Astrocyte of the spinal cord (primary cell): ENCODE results near the gene SERPINF2.
"Not testable (repeated sequence)": the region's sequence is repeated elsewhere in the genome, so short reads cannot be mapped to it uniquely, and the experiment has no call there.

ENCODE experiments used
- DNase-seq: peaks from one replicate; pipeline ENCODE4 v3.0.0; 2011; ENCODE audit warnings: low read depth, low spot score
- H3K4me3 ChIP-seq: 2 replicates; pipeline ENCODE4 v1.5.1; 2011; ENCODE audit warnings: low read depth, mild to moderate bottlenecking, low read length, moderate library complexity
- in situ Hi-C: cut with HindIII; loops from 2 replicates; pipeline ENCODE4 v1.10.0; 2017; ENCODE audit warnings: low sequenced_read_pairs
- TF ChIP-seq, protein P1 (sequence below): IDR thresholded peaks from 2 replicates; pipeline ENCODE4 v1.5.1; 2012; ENCODE audit warnings: low read depth, mild to moderate bottlenecking, low read length, inconsistent platforms

SERPINF2 gene

DNA sequence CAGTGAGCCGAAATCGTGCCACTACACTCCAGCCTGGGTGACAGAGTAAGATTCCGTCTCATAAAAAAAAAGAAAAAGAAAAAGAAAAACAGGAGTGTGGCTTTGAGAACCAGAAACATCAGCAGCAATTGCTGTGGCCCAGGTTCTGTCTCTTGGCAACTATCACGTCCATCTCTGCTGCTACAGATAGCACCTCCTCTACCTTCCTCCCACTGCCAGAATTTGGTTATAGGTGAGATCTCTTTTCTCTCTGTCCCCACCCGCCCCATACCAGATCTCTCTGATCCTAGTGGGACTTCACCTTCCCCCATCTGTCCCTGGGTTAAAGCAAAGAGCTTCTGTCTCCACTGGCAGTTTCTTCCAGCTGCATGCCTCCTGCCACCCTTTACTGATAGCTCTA is 35.6 kb upstream of the SERPINF2 start:
- no peak for DNase-seq
- TF ChIP-seq, protein P1, sequence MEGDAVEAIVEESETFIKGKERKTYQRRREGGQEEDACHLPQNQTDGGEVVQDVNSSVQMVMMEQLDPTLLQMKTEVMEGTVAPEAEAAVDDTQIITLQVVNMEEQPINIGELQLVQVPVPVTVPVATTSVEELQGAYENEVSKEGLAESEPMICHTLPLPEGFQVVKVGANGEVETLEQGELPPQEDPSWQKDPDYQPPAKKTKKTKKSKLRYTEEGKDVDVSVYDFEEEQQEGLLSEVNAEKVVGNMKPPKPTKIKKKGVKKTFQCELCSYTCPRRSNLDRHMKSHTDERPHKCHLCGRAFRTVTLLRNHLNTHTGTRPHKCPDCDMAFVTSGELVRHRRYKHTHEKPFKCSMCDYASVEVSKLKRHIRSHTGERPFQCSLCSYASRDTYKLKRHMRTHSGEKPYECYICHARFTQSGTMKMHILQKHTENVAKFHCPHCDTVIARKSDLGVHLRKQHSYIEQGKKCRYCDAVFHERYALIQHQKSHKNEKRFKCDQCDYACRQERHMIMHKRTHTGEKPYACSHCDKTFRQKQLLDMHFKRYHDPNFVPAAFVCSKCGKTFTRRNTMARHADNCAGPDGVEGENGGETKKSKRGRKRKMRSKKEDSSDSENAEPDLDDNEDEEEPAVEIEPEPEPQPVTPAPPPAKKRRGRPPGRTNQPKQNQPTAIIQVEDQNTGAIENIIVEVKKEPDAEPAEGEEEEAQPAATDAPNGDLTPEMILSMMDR: no peak
- H3K4me3 ChIP-seq: no peak overlapping the region
- in situ Hi-C loops: no loop called here

DNA sequence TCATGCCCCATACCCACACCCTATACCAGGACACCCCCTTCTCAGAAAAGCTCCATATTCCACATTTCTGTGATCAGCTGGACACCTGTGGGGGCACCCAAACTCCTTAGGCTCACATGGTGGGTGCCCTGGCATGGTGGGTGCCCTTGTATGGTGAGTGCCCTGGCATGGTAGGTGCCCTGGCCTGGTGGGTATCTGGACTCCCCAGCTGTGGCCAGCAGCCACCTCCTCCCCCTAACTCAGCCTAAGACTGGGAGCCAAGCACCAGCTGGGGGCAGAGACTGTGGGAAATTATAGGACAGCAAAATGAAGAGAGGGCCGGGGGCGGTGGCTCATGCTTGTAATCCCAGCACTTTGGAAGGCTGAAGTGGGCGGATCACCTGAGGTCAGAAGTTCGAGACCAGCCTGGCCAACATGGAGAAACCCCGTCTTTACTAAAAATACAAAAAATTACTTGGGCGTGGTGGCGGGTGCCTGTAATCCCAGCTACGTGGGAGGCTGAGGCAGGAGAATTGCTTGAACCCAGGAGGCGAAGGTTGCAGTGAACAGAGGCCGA is 33.8 kb upstream of the SERPINF2 start:
- DNase-seq, in situ Hi-C loops, H3K4me3 ChIP-seq: not testable (repeated sequence)

DNA sequence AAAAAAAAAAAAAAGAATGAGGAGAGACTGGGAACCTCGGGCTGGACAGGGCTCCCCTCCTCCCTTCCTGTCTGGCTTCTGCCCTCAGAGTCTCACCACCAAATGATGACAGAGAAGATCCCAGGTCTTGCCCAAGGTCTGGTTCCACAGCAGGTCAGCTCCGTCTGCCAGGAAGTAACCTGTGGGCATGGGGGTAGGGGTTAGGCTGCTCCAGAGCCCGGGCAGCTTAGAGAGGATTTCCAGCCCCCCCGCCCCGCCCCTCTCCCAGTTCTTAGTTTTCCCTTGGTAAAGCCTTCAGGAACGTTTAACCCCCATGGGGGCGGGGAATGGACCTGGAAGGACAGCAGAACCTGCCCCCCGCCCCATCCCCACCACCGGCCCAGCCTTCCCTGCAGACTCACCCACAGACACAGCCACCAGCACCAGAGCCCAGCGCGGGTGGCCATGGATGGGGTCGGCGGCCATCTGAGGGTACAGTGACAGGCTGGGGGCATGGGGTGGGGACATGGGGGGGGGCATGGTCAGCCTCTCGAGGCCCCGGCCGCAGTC is 33.2 kb upstream of the SERPINF2 start:
- peak overlapping the region; percentile 44 for H3K4me3 ChIP-seq
- no peak for DNase-seq
- TF ChIP-seq, protein P1: no peak
- in situ Hi-C loops: no loop called here

DNA sequence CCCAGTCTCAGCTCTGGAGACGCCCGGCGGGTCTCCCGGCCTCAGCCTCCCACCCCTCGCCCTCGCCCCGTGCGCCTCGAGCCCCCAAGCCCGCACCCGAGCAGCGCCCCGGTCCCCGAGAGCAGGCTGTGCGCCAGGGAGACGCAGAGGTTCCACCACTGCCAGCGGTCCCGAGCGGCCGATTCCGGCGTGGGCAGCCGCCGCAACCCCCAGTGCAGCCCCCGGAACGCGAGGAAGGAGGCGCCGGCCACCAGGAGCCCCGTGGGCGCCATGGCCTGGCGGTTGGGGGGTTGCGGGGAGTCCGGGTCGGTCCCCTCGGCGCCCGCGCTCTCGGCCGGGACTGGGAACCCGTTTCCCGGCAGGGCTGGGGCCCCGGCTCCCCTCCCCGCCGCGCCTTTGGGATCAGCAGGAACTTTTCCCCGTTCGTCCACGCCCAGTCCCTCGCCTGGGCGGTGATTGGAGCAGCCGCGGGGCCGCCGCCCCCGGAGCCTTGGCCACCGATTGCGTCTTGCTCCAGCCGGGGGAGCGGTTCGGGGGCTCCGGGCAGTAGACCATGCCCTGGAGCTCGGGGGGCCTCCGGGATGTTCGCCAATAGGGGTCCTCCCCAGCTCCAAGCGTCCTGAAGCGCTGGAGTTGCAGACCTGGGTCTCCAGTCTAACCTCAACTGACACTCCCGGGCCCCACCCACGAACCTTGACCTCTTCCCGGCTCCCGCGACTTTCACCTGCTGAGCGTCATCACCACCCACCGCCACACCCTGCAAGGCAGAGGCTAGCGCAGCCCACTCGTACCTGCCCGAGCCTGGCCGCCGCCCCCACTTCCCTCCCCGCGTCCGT is 32.5 kb upstream of the SERPINF2 start, which contains the start of gene TLCD2:
Gene TLCD2, minus strand, starts transcription at position 407 of the 836 bp plus-strand sequence. Its CDS starts 135 bp downstream, at position 272.
- H3K4me3 ChIP-seq: peak within 1 kb of the TSS; percentile 44
- TF ChIP-seq, protein P1: no peak
- in situ Hi-C loops: no loop called here
- peak; percentile 71 for DNase-seq

DNA sequence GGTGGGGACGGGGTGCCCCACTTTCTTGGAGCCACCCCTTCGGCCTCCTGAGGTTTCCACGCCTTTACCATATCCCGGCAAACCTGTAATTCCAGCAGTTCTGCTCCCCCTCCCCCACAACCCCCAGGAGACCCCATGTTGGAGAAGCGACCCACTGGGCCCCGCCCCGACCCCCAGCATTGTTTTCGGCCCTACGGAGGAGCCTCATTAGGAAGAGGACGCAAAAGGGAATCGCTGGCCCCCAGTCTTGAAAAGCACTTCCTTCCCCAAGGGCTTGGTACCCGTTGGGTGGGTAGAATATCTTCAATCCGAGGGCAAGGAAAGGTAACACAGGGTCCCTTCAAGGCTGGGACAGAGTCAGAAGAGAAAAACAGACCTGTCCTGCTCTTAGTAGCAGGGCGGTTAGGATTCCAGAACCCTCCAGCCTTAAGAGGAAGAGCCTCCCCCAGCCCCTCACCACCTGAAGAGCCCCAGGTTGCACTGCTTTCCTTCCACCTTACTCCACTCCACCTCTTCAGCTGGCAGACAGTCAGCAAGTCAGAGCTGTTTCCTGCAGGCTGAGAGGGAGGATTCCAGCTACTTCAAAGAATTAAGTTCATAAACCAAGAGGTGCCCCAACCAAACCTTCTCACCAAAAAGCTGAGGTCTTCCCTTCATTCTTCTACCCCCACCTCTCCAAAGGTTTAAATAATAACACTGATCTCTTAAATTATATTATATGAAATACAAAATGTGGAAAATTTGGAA is 31.7 kb upstream of the SERPINF2 start:
- no peak for DNase-seq
- TF ChIP-seq, protein P1: no peak
- peak overlapping the region; percentile 44 for H3K4me3 ChIP-seq
- in situ Hi-C loops: no loop called here

DNA sequence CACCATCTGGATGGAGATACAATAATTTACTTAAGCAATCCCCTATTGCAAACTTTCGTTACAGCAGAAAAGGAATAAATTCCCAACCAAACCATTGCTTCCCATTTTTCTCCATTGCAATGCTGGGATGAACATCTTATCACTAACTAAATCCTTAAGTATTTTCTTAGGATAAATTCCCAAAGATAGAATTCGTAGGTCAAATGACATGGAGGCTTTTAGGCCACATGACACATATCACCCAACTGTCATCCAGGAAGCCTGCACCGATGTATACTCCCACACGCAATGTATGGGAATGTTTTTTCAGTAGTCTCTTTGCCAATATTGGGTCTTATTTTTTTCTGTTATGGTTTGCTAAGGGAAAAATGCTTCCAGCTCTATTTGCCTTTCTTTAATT is 30.9 kb upstream of the SERPINF2 start:
- no peak overlapping the region for H3K4me3 ChIP-seq
- DNase-seq: no peak
- TF ChIP-seq, protein P1: no peak
- in situ Hi-C loops: no loop called here
